OCI-LY3 (cell line): Measurements from ENCODE around the gene OCIAD1.

Experiments used
- EZH2phosphoT487 ChIP-seq: fragments of 200-600 bp; shearing (Covaris generic); IDR thresholded peaks from 2 replicates; pipeline ENCODE4 v1.6.1; 2018; ENCODE audit warnings: antibody characterized with exemption, mixed run types, low read depth
- TF ChIP-seq, protein P1 (sequence below): fragments of 200-600, 300-600 bp; sonication (generic); IDR thresholded peaks from 2 replicates; pipeline ENCODE4 v1.5.1; 2014; ENCODE audit warnings: antibody characterized with exemption, low read length, low read depth

DNA sequence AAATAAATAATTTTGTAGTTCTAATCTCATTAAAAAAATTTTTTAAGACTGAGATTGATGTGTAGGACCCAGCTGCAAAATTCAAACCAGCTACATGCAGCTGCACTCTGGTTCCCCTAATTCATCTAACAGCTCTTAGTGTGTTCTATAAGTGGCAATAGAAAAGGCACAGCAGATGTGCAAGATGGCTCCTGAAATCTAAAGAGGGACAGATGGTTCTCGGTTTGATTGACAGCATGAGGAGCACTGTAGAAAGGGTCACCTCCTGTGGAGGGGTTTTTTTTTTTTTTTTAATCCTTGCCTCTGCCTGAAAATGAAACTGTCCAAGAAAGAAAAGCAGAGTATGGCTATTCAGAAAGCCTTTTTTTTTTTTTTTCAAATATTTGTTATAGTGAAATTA, 16.9 kb upstream of the OCIAD1 start:
- TF ChIP-seq, protein P1, sequence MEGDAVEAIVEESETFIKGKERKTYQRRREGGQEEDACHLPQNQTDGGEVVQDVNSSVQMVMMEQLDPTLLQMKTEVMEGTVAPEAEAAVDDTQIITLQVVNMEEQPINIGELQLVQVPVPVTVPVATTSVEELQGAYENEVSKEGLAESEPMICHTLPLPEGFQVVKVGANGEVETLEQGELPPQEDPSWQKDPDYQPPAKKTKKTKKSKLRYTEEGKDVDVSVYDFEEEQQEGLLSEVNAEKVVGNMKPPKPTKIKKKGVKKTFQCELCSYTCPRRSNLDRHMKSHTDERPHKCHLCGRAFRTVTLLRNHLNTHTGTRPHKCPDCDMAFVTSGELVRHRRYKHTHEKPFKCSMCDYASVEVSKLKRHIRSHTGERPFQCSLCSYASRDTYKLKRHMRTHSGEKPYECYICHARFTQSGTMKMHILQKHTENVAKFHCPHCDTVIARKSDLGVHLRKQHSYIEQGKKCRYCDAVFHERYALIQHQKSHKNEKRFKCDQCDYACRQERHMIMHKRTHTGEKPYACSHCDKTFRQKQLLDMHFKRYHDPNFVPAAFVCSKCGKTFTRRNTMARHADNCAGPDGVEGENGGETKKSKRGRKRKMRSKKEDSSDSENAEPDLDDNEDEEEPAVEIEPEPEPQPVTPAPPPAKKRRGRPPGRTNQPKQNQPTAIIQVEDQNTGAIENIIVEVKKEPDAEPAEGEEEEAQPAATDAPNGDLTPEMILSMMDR = no peak
- no peak for TF ChIP-seq EZH2phosphoT487
